Lung microvascular endothelial cell (primary cell): ENCODE results near the gene HK1. TPM values are rescaled to one million over a fixed set of nuclear protein-coding genes. Genes with fewer than 3 reads are reported as not detected.
"Not testable (repeated sequence)": the region's sequence is repeated elsewhere in the genome, so short reads cannot be mapped to it uniquely, and the experiment has no call there.

Source experiments
- DNase-seq, 2 donors: peaks; one replicate each; pipeline versions ENCODE4 v3.0.0 to v3.0.0-alpha.2; 2010; ENCODE audit warnings: low read depth in 2 of 2
- total RNA-seq: library from RNA; depleted of rRNA; stranded (reverse); fragments of >200 nt; gene quantifications from 2 replicates; pipeline ENCODE4 v1.2.1, GENCODE V29; 2014

The HK1 gene
- total RNA-seq, 1 donor from 2014 or later = 86.7 TPM

DNA sequence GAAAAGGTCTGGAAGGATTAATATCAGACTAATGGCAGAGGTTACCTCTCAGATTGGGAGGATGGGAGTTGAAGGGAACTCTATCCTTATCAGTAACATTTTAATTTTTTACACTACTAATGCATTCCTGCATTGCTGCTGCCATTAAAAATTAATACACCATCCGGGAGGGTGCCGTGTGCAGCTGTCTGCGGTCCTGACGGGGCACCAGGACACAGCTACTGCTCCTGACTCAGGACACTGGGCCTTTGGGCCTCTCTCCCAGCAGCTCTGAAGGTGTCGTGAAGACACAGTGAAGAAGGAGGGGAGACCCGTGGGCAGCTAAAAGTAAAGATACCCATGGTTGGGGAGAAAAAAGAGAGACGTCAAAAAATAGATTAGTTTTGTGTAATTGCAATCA lies 23.4 kb upstream of the HK1 start:
- DNase-seq = no peak

DNA sequence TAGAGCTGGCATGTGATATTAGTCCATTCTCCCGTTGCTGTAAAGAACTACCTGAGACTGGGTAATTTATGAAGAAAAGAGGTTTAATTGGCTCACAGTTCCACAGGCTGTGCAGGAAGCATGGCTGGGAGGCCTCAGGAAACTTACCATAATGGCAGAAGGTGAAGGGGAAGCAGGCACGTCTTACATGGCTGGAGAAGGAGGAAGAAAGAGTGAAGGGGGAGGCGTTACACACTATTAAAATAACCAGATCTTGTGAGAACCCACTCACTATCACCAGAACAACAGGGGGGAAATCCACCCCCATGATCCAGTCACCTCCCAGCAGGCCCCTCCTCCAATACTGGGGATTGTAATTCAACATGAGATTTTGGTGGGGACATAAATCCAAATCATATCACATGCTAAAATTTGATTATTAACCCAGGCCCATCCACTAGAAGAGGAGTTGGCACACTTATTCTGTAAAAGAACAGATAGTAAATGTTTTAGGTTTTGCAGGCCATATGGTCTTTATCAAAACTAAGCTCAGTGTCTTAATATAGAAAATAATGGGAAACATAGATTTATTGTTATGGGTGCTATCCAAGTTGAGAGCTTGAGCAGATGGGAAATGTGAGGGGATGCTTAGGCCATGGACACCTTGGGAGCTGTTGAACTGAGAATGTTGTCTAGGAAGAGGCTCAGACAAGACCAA lies 18.6 kb upstream of the HK1 start:
- DNase-seq = no peak

DNA sequence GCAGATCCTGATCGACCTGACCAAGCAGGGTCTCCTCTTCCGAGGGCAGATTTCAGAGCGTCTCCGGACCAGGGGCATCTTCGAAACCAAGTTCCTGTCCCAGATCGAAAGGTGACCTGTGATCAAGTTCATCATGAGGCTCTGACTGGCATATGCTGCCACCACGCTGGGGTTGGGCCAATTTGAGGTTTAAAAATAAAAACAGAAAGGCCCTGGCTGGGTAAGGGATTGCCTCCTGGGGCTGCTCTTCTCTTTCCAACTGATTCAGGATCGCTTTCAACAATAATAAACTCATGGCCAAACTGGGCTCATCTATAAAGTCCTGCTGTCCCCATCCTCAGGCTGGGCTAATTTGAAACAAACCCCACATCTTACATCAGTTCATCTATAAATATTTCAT lies 17.1 kb upstream of the HK1 start:
- no peak for DNase-seq

DNA sequence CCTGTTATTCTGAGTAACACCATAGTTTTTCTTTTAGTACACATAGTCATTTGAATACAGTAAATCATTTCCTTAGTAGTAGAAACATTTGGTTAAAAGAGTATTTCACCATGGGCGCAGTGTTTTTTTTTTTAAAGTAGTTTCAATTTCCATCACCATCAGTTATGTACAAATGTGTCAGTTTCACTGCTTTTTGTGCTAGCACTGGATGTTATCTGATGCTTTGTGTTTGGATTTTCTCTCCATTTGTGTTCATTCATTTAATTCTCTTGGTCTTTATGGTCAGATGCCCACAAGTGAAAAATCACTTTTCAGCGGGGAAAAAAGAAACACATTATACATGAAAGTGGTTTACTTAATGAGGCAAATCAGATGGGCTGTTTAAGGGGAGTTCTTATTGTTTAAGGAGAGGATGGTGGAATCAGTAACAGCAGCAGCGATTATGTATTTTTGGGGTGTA lies 16.0 kb upstream of the HK1 start:
- DNase-seq = no peak

DNA sequence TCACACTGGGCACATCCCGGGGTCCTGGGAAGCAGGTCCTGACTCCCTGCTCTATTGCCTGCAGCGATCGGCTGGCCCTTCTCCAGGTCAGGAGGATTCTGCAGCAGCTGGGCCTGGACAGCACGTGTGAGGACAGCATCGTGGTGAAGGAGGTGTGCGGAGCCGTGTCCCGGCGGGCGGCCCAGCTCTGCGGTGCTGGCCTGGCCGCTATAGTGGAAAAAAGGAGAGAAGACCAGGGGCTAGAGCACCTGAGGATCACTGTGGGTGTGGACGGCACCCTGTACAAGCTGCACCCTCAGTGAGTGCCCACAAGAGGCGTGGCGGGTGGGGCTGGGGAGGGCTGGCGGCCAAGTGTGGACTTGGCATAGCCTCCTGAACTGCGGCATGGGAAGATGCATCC lies 12.8 kb upstream of the HK1 start:
- no peak for DNase-seq

DNA sequence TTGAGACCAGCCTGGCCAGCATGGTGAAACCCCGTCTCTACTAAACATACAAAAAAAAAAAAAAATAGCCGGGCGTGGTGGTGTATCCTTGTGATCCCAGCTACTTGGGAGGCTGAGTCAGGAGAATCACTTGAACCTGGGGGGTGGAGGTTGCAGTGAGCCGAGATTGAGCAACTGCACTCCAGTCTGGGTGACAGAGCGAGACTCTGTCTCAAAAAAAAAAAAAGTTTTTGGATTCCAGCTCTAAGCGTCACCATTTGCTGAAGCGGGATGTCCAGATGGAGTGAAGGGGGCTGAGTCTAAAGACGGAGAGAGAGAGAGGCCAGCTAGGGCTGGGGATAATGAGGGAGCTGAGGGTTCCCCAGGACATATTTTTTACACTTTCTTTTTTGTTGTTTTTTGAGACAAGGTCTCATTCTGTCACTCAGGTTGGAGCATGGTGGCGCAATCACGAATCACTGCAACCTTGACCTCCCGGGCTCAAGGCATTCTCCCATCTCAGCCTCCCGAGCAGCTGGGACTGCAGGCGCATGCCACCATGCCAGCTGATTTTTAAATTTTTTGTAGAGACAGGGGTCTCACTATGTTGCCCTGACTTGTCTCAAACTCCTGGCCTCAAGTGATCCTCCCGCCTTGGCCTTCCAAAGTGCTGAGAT lies 9.4 kb upstream of the HK1 start:
- DNase-seq = no peak

DNA sequence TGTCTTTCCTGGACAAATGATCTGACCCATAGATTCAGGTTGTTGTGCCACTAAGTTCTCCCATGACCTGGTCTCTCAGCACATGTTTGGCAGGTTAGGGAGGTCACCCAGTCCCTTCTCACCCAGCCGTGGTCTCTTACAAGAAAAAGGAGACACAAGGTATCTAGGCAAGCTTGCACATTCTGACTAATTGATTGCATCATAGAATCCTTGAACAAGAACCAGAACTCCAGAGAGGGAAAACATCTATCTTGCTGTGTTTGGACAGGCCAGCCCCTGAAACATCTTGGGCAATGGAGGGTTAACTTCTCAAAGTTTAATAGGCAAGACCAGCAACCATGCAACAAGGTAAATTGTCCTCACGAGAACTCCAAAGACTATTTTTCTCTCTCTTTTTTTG lies 8.5 kb upstream of the HK1 start:
- DNase-seq = no peak

DNA sequence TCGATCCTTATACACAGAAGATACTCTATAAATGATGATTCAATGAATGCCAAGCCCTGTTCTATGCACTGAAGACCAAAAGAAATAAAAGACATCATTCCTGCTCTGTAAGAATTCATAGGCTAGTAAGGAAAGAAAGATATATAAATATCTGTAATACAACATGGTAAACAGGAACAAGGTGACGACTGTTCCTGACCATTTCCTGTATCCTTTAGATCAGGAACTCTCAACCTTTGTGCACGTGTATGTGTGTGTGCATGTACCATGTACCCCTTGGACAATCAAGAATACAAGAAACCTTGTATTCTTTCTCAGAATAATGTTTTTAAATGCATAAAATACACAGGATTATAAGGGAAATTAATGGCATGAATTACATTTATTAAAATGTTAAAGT lies 7.3 kb upstream of the HK1 start:
- peak; percentile 55 for DNase-seq

DNA sequence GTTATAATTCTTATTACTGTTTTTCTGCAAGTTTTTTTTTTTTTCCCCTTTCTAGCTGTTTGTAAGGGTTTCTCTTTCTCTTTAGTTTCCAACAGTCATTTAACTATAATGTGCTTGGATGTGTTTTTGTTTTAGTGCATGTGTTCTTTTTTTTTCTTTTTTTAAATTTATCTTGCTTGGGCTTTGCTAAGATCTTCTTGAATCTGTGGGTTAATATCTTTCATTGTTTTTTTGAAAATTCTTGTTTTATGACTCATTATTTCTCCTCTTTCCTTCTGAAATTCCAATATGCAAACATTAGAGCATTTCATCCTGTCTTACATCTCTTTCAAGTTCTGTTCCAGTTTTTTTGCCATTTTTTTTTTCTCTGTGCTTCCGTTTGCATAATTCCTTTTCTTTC lies 5.7 kb upstream of the HK1 start:
- peak in 1 of 2 donors; percentile 54 for DNase-seq

DNA sequence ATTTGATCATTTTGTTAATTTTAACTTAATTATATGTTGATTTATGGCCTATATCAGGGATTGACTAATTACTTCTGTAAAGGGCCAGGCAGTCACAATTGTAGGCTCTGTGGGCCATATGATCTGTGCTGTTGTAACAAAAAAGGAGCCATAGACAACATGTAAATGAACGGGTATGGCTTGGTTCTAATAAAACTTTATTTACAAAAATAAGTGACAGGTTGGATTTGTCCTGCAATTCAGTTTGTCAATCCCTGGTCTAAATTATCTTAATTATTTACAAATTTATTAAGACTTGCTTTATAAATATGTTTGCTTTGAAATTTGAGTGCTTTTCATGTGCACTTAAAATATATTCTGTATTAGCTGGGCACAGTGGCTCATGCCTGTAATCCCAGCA lies 2.9 kb upstream of the HK1 start:
- no peak for DNase-seq

DNA sequence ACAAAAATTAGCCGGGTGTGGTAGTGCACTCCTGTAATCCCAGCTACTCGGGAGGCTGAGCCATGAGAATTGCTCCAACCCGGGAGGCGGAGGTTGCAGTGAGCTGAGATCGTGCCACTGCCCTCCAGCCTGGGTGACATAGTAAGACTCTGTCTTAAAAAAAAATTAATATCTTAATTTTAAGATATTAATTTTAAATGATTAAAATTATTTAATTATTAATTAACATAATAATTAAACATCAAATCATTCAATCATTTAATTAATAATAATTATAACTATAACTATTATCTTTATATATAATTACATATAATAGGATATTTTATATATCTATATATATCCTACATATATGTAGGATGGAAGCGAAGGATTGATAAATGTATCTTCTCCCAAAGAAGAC lies 1.8 kb upstream of the HK1 start:
- DNase-seq = no peak

DNA sequence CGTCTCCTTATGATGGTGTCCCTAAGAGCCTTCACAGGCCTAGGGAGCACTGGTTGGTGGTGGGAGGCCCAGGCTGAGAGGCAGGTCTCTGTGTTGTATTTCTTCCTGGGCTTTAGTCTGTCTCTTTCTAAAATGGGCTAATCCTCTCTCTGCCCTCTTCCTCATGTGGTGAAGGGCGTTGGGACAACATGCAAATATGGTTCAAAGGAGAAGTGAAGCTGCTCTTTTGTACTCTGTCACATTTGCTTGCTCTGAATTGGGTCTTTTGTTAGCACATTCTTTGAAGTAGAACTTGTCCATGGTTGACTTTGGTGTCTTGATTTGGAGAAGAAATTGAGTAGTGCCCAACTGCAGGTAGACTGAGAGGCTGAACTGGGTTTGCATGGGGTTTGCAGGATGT lies 814 bp downstream of the HK1 start:
- DNase-seq = no peak

DNA sequence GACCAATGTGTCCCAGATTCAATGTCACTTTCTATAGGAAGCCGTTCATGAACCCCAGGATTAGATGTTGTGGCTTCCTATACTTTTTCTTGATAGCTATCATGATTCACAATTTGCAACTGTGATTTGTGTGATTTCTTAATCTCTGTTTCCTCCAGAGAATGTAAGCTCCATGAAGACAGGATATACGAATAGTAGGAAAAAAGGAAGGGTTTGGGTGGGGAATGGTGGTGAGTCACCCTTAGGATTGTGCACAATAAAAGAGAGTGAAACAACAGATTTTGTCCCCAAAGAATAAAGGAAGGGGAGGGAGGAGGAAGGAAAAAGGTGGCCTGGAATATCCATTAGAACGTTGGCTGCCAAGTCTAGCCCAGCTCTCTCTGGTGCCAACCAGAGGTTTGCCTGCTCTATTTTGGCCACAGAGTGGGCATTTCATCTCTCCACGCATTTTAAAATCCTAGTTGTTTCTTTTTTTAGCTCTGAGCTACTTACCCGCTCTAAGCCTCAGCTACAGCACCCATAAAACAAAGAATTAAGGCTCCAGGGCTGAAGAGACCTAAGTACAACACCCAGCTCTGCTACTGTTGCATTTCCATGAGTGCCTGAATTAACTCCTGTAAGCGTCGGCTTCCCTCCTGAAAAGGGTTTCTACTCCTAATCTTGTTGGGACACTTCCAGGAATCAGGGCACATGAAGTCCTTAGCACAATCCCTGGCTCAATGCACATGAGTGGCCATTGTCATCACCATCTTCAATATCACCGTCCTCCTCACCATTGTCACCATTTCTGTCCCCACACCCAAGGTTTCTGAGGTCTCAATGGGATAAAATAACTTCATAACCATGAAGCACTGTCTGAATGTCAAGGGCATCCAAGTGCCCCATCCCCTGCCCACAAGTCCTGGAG lies 3.5 kb downstream of the HK1 start:
- DNase-seq = no peak

DNA sequence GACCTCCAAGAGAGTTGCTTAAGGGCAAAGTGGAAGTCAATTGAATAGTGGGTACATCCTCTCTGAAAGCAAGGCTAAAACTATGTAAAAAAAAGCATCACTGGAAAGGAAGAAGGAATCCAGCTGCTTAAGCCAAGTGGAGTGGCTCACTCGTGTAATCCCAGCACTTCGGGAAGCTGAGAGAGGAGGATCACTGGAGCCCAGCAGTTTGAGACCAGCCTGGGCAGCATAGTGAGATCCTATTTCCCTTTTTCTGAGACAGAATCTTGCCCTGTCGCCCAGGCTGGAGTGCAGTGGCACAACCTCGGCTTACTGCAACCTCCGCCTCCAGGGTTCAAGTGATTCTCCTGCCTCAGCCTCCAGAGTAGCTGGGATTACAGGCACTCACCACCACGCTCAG lies 6.1 kb downstream of the HK1 start:
- DNase-seq = not testable (repeated sequence)

DNA sequence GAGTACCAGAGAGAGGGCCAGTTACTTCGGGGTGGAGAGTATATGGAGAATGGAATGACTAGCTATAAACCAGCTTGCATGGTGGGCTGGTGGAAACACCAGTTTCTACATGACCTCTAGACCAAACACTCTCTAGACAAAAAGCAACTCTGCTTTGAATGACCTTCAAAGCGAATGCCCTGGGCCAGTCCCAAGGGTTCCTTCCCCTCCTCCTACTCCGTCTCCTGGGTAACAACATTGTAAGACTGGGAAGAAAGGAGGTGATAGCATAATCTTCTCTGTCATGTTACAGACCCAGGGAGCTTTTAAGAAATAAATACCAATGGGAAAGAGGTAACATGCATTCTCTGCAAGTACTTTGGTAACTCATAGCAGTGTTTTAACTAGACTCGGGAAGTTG lies 7.4 kb downstream of the HK1 start:
- DNase-seq = no peak

DNA sequence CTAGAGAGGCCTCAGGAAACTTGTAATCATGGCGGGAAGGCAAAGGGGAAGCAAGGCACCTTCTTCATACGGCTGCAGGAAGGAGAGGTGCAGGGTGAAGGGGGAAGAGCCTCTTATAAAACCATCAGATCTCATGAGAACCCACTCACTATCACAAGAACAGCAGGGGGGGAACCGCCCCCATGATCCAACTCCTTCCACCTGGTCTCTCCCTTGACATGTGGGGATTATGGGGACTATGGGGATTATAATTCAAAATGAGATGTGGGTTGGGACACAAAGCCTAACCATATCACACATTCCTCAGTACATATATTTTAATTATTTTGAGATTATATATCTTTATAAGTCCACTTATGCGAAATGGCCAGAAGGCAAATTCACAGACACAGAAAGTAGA lies 8.9 kb downstream of the HK1 start:
- no peak for DNase-seq

DNA sequence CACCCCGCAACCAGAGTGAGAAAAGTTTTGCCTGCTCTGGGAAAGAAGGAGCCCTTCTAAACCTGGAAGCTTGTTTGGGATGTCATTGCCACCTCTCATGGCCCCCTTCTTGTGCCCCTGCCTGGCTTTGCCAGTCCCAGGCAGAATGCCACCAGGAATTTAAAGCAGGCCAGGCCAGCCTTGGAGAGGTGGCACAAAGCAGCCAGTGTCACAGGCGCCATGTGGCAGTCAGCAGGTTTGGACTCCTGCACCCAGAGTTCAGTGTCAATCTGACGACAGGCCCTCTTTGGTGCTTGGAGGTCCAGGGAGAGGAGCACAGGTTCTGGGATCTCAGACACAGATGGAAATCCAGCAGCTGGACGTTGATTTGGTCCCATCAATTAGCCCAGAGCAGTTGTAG lies 12.7 kb downstream of the HK1 start:
- no peak for DNase-seq

DNA sequence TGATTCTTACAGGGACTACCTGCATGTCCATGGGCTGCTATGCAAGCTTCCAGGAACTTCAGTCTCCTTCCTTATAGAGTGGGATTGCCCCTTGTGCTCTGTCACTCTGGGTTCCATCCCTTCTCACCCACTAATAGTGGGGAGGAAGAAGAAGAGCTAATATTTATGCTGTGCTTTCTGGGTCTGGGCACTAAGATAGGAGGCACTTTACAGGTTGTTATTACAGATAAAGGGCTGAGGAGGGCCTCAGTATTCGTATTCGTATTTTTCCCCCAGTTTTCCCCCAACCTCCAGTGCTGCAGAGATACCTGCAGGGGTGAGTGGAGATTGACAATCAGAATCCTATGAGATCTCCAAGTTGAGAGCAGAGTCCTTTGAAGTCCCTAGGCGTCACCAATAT lies 14.2 kb downstream of the HK1 start:
- no peak for DNase-seq

DNA sequence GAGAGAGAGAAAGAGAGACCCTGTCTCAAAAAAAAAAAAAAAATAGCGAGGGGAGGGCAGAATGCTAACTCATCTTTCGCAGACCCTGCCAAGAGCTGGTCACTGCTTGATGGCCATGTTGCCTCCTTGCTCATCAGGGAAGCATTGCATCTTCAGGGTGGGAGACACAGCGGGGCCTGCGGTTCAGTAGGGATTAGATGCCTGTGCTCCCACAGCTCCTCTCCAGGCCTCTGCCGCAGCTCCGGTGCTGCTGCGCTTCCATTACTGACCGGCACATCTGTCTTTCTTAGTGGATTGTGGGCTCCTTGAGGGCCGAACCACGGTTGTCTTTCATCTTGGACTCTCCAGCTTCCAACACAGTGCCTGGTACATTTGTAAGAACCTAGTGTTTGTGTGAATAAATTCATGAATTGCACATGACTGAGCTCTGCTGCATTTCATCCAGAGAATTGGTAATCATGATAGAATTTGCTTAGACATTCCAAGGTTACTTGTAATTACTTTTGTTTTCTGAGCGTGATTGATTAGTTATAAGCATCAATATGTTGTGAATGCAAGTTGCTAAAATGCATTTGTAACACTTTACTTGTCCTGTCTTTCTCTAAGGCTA lies 16.8 kb downstream of the HK1 start:
- DNase-seq = no peak

DNA sequence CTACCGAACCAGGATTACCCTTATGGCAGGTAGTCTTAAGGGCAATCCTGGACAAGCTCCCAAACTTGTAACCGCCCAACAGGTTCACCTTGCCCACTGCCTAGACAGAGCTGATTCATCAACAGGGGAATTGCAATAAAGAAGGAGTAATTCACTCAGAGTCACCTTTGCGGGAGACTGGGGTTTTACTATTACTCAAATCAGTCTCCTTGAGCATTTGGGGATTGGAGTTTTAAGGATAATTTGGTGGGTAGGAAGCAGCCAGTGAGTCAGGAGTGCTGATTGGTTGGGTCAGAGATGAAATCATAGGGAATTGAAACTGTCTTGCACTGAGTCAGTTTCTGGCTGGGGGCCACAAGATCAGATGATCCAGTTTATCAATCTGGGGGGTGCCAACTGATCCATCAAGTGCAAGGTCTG lies 25.3 kb downstream of the HK1 start:
- DNase-seq = peak in 1 of 2 donors; percentile 43

DNA sequence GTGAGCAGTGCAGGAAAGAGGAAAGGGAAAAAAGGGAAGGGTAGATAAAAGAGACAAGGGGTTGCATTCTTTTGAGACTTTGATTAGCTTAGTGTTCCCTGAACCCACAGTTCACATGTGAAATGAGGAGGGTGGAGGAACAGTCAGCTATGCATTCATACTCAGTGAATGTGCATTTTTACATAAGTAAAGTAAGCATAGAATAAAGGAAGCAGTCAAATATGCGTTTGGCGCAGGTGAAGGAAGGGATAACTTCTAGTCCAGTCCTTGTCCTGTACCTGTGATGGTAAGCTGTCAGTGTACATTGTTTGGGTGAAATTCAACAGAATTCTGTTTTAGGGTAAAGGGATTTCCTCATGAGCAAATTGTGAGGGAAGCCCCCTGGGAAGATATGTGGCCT lies 28.1 kb downstream of the HK1 start:
- DNase-seq = no peak

DNA sequence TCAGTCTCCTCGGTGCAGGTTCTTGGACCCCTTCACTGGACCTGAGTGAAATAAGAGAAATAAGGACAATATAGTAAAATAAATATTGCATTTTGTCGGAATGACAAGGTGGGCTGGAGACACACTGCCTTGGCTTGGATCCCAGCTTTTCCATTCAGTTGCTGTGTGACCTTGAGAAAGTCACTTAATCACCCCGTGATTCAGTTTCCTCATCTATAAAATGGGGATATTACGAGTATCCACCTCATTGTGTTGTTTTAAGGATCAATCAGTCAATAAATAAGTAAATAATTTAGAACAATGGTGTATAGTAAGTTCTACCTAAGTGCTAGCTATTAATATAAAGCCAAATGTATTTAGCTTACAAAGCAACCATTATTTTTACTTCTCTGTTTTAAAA lies 29.1 kb downstream of the HK1 start:
- DNase-seq = no peak
